ENCODE measurements around the gene CCDC59.
"Not testable (repeated sequence)": the region's sequence is repeated elsewhere in the genome, so short reads cannot be mapped to it uniquely, and the experiment has no call there.

DNA sequence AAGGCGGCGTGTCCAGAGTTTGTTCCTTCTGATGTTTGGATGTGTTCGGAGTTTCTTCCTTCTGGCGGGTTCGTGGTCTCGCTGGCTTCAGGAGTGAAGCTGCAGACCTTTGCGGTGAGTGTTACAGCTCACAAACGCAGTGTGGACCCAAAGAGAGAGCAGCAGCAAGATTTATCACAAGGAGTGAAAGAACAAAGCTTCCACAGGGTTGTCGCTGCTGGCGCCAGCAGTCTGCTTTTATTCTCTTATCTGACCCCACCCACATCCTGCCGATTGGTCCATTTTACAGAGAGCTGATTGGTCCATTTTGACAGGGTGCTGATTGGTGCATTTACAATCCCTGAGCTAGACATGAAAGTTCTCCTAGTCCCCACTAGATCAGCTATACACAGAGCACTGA is 2.6 kb upstream of the CCDC59 start:
- TF ChIP-seq EZH2 (IDR thresholded peaks at IDR 0.05); JUND (IDR thresholded peaks at IDR 0.05); EZH2phosphoT487 (IDR thresholded peaks at IDR 0.05; ENCODE audit: borderline replicate concordance): not testable (repeated sequence)
- TF ChIP-seq, protein P1, sequence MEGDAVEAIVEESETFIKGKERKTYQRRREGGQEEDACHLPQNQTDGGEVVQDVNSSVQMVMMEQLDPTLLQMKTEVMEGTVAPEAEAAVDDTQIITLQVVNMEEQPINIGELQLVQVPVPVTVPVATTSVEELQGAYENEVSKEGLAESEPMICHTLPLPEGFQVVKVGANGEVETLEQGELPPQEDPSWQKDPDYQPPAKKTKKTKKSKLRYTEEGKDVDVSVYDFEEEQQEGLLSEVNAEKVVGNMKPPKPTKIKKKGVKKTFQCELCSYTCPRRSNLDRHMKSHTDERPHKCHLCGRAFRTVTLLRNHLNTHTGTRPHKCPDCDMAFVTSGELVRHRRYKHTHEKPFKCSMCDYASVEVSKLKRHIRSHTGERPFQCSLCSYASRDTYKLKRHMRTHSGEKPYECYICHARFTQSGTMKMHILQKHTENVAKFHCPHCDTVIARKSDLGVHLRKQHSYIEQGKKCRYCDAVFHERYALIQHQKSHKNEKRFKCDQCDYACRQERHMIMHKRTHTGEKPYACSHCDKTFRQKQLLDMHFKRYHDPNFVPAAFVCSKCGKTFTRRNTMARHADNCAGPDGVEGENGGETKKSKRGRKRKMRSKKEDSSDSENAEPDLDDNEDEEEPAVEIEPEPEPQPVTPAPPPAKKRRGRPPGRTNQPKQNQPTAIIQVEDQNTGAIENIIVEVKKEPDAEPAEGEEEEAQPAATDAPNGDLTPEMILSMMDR (IDR thresholded peaks at IDR 0.05 in 2 of 3, conservative IDR thresholded peaks at IDR 0.05 in 1 of 3; ENCODE audit: borderline replicate concordance in 1 of 3, insufficient read depth in 1 of 3, low read depth in 2 of 3, low read length in 2 of 3) = not testable (repeated sequence)
- TF ChIP-seq, protein P2, sequence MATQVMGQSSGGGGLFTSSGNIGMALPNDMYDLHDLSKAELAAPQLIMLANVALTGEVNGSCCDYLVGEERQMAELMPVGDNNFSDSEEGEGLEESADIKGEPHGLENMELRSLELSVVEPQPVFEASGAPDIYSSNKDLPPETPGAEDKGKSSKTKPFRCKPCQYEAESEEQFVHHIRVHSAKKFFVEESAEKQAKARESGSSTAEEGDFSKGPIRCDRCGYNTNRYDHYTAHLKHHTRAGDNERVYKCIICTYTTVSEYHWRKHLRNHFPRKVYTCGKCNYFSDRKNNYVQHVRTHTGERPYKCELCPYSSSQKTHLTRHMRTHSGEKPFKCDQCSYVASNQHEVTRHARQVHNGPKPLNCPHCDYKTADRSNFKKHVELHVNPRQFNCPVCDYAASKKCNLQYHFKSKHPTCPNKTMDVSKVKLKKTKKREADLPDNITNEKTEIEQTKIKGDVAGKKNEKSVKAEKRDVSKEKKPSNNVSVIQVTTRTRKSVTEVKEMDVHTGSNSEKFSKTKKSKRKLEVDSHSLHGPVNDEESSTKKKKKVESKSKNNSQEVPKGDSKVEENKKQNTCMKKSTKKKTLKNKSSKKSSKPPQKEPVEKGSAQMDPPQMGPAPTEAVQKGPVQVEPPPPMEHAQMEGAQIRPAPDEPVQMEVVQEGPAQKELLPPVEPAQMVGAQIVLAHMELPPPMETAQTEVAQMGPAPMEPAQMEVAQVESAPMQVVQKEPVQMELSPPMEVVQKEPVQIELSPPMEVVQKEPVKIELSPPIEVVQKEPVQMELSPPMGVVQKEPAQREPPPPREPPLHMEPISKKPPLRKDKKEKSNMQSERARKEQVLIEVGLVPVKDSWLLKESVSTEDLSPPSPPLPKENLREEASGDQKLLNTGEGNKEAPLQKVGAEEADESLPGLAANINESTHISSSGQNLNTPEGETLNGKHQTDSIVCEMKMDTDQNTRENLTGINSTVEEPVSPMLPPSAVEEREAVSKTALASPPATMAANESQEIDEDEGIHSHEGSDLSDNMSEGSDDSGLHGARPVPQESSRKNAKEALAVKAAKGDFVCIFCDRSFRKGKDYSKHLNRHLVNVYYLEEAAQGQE (IDR thresholded peaks at IDR 0.05; ENCODE audit: low read depth) = not testable (repeated sequence)
